IPS-11a (cell line): ENCODE data around the gene ANTXR1.
"Not testable (repeated sequence)": the region's sequence is repeated elsewhere in the genome, so short reads cannot be mapped to it uniquely, and the experiment has no call there.

Source experiments
- H3K4me3 ChIP-seq: one replicate; pipeline ENCODE4 v1.5.1; 2013; ENCODE audit warnings: low read depth, low read length, control low read depth

ANTXR1 gene

GRCh38 chr2:69159986-69160385 lies 147.0 kb downstream of the ANTXR1 start:
- H3K4me3 ChIP-seq, result no peak overlapping the region

GRCh38 chr2:69162057-69162456 lies 149.1 kb downstream of the ANTXR1 start:
- no peak overlapping the region for H3K4me3 ChIP-seq

GRCh38 chr2:69163109-69163508 lies 150.1 kb downstream of the ANTXR1 start:
- no peak overlapping the region for H3K4me3 ChIP-seq

GRCh38 chr2:69163556-69163955 lies 150.6 kb downstream of the ANTXR1 start:
- no peak overlapping the region for H3K4me3 ChIP-seq

- H3K4me3 ChIP-seq, result no peak overlapping the region
These were observed 151.2 kb downstream of the ANTXR1 start for GRCh38 chr2:69164061-69164778.

GRCh38 chr2:69165091-69165880 lies 152.3 kb downstream of the ANTXR1 start:
- no peak overlapping the region for H3K4me3 ChIP-seq

GRCh38 chr2:69166465-69166811 lies 153.5 kb downstream of the ANTXR1 start:
- H3K4me3 ChIP-seq, result no peak overlapping the region

GRCh38 chr2:69166812-69167468 lies 154.0 kb downstream of the ANTXR1 start:
- no peak overlapping the region for H3K4me3 ChIP-seq

GRCh38 chr2:69167469-69167822 lies 154.5 kb downstream of the ANTXR1 start:
- no peak overlapping the region for H3K4me3 ChIP-seq

- H3K4me3 ChIP-seq, result no peak overlapping the region
These were observed 155.3 kb downstream of the ANTXR1 start for GRCh38 chr2:69168144-69168813.

GRCh38 chr2:69168950-69169654 lies 156.1 kb downstream of the ANTXR1 start:
- no peak overlapping the region for H3K4me3 ChIP-seq

GRCh38 chr2:69169655-69170389 lies 156.8 kb downstream of the ANTXR1 start:
- no peak overlapping the region for H3K4me3 ChIP-seq

- H3K4me3 ChIP-seq, result no peak overlapping the region
These were observed 157.7 kb downstream of the ANTXR1 start for GRCh38 chr2:69170661-69171060.

GRCh38 chr2:69171116-69171896 lies 158.3 kb downstream of the ANTXR1 start:
- H3K4me3 ChIP-seq, result no peak overlapping the region

GRCh38 chr2:69171897-69172525 lies 159.0 kb downstream of the ANTXR1 start:
- H3K4me3 ChIP-seq, result no peak overlapping the region

- H3K4me3 ChIP-seq, result no peak overlapping the region
These were observed 160.7 kb downstream of the ANTXR1 start for GRCh38 chr2:69173706-69174105.

- not testable (repeated sequence) for H3K4me3 ChIP-seq
These were observed 161.2 kb downstream of the ANTXR1 start for GRCh38 chr2:69174211-69174610.

- H3K4me3 ChIP-seq, result no peak overlapping the region
These were observed 163.1 kb downstream of the ANTXR1 start for GRCh38 chr2:69175790-69176715.
